ENCODE measurements around the gene ROGDI. TPM values are rescaled to one million over a fixed set of nuclear protein-coding genes. Genes with fewer than 3 reads are reported as not detected.

Gene ROGDI
- total and polyA plus RNA-seq, 4 donors, result 42.3 to 134 (median 89.7) TPM

DNA sequence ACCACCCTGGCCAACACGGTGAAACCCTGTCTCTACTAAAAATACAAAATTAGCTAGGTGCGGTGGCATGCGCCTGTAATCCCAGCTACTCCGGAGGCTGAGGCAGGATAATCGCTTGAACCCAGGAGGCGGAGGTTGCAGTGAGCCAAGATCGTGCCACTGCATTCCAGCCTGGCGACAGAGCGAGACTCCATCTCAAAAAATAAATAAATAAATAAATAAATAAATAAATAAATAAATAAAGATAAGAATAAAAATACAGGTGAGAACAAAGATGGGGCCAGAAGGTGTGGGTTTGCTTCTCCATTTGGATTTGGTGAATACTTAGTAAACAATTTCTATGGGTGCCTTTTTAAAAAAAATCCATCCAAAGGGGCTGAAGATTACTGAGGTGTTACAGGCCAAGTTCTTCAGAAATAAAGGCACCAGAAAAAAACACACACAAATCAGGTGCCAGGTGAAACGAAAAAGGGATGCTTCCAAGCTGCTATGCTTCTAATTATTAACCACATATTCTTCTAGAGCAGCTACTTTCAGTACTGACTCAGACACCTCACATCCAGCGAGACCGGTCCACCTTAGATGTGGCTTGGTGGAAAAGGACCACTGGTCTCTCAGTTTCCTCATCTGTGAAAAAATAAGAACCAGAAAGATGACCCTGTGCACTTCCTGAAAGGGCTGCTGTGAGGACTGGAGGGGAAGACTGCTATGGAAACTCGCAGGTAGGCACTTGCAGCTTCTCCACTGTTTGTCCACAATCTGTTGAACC lies 35.5 kb upstream of the ROGDI start:
- peaks cover 51% of the 10 kb centered on the region for H3K36me3 ChIP-seq (ENCODE audit: control insufficient read depth, insufficient read depth, low read length)
- no peaks in the 10 kb centered on the region for H3K9me3 ChIP-seq (ENCODE audit: control insufficient read depth, insufficient read depth, low read length)
- H3K4me3 ChIP-seq (ENCODE audit: low read depth, low read length), result no peak overlapping the region
- no peaks in the 10 kb centered on the region for H3K4me1 ChIP-seq (ENCODE audit: control insufficient read depth, insufficient read depth, low read length)
- no peak overlapping the region for H3K27ac ChIP-seq (ENCODE audit: low read depth, low read length)
- 100% methylated on average over 4 of the region's 13 CpGs for WGBS (ENCODE audit: insufficient coverage)
- no peak for DNase-seq (ENCODE audit: low read depth in 4 of 6, low spot score in 6 of 6)
- no peaks in the 10 kb centered on the region for H3K27me3 ChIP-seq (ENCODE audit: control insufficient read depth, insufficient read depth, low read length)

DNA sequence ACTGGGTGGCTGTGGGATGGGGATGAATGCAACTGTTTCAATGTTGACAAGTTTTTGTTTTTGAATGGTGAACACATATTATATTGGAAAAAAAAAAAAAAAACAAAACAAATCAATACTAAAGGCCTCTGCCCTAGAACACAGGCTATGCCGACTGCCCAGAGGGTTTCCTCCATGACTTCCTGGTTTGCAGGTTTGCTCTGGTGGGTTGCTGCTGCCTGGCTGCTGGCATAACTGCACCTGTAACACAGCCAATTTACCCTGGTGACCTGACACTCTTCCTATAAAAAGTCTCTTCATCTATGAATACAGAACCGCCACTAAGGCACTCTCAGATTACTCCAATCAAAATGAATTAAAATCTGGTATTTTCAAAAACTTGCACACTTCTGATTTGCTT lies 34.3 kb upstream of the ROGDI start:
- no peak overlapping the region for H3K27ac ChIP-seq (ENCODE audit: low read depth, low read length)
- H3K27me3 ChIP-seq (ENCODE audit: control insufficient read depth, insufficient read depth, low read length), result no peaks in the 10 kb centered on the region
- no peaks in the 10 kb centered on the region for H3K9me3 ChIP-seq (ENCODE audit: control insufficient read depth, insufficient read depth, low read length)
- no peak overlapping the region for H3K4me3 ChIP-seq (ENCODE audit: low read depth, low read length)
- 94% methylated on average over 2 of the region's 2 CpGs for WGBS (ENCODE audit: insufficient coverage)
- no peaks in the 10 kb centered on the region for H3K4me1 ChIP-seq (ENCODE audit: control insufficient read depth, insufficient read depth, low read length)
- DNase-seq (ENCODE audit: low read depth in 4 of 6, low spot score in 6 of 6), result no peak
- H3K36me3 ChIP-seq (ENCODE audit: control insufficient read depth, insufficient read depth, low read length), result peaks cover 48% of the 10 kb centered on the region

DNA sequence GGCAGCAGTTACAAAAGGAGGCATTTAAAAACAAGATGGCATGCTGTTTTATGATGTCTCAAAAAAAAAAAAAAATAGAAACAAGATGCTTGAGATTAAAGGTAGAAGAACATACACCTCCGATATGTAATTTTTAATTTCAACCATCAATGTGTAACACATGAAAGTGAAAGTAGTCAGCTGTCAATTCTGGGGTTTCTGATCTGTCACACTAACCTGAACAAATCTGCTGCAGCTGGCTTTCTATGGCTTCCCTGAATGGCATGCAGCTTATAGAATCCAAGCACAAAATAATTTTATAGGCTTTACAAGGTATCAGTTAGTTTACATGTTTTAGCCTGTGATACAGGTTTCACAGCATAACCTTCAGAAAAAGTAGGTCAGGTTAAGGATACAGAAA lies 31.2 kb upstream of the ROGDI start:
- DNase-seq (ENCODE audit: low read depth in 4 of 6, low spot score in 6 of 6), result no peak
- peaks cover 54% of the 10 kb centered on the region for H3K36me3 ChIP-seq (ENCODE audit: control insufficient read depth, insufficient read depth, low read length)
- H3K4me3 ChIP-seq (ENCODE audit: low read depth, low read length), result no peak overlapping the region
- no peaks in the 10 kb centered on the region for H3K9me3 ChIP-seq (ENCODE audit: control insufficient read depth, insufficient read depth, low read length)
- H3K27ac ChIP-seq (ENCODE audit: low read depth, low read length), result no peak overlapping the region
- H3K27me3 ChIP-seq (ENCODE audit: control insufficient read depth, insufficient read depth, low read length), result no peaks in the 10 kb centered on the region
- H3K4me1 ChIP-seq (ENCODE audit: control insufficient read depth, insufficient read depth, low read length), result no peaks in the 10 kb centered on the region
- WGBS (ENCODE audit: insufficient coverage), result no CpG with 5 or more reads among the region's 1 CpG

DNA sequence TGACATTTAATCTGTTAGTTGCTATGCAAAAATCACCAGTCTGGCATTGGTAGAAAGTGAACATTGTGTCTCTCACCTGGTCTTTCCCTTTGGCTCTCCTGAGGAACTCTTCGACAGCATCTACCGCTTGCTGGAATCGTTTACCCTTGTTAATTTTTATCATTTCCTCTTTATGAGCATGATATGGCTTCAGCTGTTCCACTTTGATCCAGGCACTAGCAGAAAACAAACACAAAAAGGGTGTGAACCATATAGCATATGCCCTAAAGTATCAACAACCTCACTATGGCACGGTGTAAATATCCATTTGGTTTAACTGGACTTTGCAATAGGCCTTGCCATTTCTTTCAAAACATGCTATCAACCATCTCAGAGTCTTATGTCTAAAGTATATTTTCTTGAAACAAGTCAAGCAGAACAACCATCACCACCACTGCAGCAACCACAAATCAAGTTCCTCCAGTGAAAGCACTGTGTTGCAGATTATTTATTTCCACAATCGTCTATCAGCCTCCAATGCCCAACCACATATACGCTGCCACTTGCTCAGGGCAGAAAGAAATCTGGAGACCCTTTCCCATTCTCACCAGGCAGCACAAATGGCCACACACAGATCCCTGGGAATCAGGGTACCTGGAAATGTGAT lies 30.4 kb upstream of the ROGDI start:
- no peak for DNase-seq (ENCODE audit: low read depth in 4 of 6, low spot score in 6 of 6)
- Histone ChIP-seq H3K4me3 (ENCODE audit: low read depth, low read length) (no peak overlapping the region), H3K9me3 (ENCODE audit: control insufficient read depth, insufficient read depth, low read length) (no peaks in the 10 kb centered on the region), H3K36me3 (ENCODE audit: control insufficient read depth, insufficient read depth, low read length) (peaks cover 58% of the 10 kb centered on the region), H3K27ac (ENCODE audit: low read depth, low read length) (no peak overlapping the region), H3K27me3 (ENCODE audit: control insufficient read depth, insufficient read depth, low read length) (no peaks in the 10 kb centered on the region), H3K4me1 (ENCODE audit: control insufficient read depth, insufficient read depth, low read length) (no peaks in the 10 kb centered on the region)
- WGBS (ENCODE audit: insufficient coverage), result 96% methylated on average over 3 of the region's 6 CpGs

DNA sequence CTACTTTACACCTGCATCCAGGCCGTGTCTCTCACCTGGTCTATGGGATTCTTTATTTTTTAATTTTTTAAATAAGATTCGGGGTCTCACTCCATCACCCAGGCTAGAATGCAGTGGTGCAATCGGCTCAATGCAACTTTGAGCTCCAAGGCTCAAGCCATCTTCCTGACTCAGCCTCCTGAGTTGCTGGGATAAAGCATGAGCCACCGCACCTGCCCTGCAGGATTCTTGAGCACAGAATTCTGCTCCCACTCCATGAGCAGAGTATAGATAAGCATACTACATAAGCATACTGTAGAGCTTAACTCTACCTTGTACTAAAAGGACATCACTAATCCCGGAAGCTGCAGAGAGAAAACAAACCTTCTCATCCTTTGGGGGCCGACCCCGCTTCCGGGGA lies 29.2 kb upstream of the ROGDI start:
- Histone ChIP-seq H3K4me3 (ENCODE audit: low read depth, low read length) (no peak overlapping the region), H3K36me3 (ENCODE audit: control insufficient read depth, insufficient read depth, low read length) (peaks cover 59% of the 10 kb centered on the region), H3K4me1 (ENCODE audit: control insufficient read depth, insufficient read depth, low read length) (no peaks in the 10 kb centered on the region), H3K27ac (ENCODE audit: low read depth, low read length) (no peak overlapping the region), H3K9me3 (ENCODE audit: control insufficient read depth, insufficient read depth, low read length) (no peaks in the 10 kb centered on the region), H3K27me3 (ENCODE audit: control insufficient read depth, insufficient read depth, low read length) (no peaks in the 10 kb centered on the region)
- no peak for DNase-seq (ENCODE audit: low read depth in 4 of 6, low spot score in 6 of 6)
- 98% methylated on average over 5 of the region's 8 CpGs for WGBS (ENCODE audit: insufficient coverage)

DNA sequence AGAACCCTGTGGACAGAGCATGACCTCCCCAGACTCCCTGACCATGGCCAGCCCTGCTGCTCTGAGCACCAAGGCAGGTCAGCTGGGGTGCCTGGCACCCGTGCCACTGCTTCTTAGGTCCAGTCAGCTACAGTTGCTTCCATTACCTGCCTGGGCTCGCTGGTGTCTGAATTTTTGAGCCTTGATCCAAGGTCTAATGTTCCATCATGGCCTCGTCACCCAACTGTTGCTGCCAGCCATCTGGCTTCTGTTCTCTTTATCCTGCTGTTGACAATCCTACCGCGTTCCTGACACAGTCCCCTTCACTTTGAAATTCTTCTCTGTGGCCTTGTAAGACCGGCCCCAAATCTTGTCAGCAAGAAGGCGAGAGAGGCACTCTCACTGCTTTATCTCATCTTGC lies 28.0 kb upstream of the ROGDI start:
- H3K4me1 ChIP-seq (ENCODE audit: control insufficient read depth, insufficient read depth, low read length), result no peaks in the 10 kb centered on the region
- no peaks in the 10 kb centered on the region for H3K27me3 ChIP-seq (ENCODE audit: control insufficient read depth, insufficient read depth, low read length)
- H3K36me3 ChIP-seq (ENCODE audit: control insufficient read depth, insufficient read depth, low read length), result peaks cover 68% of the 10 kb centered on the region
- WGBS (ENCODE audit: insufficient coverage), result 94% methylated on average over 7 of the region's 7 CpGs
- no peak overlapping the region for H3K4me3 ChIP-seq (ENCODE audit: low read depth, low read length)
- H3K9me3 ChIP-seq (ENCODE audit: control insufficient read depth, insufficient read depth, low read length), result no peaks in the 10 kb centered on the region
- H3K27ac ChIP-seq (ENCODE audit: low read depth, low read length), result no peak overlapping the region
- DNase-seq (ENCODE audit: low read depth in 4 of 6, low spot score in 6 of 6), result no peak

DNA sequence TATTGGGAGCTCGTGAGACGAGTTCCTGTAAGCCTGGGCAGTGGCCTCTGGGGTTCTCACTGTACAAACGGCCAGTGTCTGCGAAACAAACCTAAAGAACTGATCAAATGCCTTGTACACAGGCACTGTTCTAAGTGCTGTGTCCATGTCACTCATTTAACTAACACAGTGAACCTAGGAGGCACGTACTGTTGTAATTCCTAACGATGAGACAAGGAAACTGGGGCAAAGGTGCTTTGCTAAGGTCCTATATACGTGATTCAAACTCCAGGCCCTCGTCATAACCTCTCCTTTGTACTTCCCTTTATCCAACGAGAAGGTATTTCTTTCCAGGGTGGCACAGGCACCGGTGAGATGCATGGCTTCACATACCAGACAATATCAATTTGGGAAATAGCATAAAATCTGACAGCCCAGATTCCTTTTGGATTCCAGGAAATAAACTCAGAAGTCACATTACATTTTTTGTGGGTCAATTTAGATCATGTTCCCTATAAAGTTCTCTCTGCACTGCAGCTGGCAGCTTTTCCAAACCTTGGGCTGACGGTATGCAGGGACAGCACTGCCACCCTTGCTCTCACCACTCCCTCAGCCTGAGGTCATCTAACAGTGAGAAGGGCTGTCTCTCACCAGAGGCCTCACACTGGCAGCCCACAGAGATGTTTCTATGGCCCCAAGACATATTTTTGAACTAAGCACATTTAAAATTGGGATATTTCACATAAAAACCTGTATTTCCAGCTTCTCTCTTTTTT lies 26.3 kb upstream of the ROGDI start:
- no peak overlapping the region for H3K4me3 ChIP-seq (ENCODE audit: low read depth, low read length)
- H3K36me3 ChIP-seq (ENCODE audit: control insufficient read depth, insufficient read depth, low read length), result peaks cover 81% of the 10 kb centered on the region
- DNase-seq (ENCODE audit: low read depth in 4 of 6, low spot score in 6 of 6), result no peak
- WGBS (ENCODE audit: insufficient coverage), result 96% methylated on average over 11 of the region's 11 CpGs
- H3K27ac ChIP-seq (ENCODE audit: low read depth, low read length), result no peak overlapping the region
- H3K27me3 ChIP-seq (ENCODE audit: control insufficient read depth, insufficient read depth, low read length), result no peaks in the 10 kb centered on the region
- no peaks in the 10 kb centered on the region for H3K9me3 ChIP-seq (ENCODE audit: control insufficient read depth, insufficient read depth, low read length)
- H3K4me1 ChIP-seq (ENCODE audit: control insufficient read depth, insufficient read depth, low read length), result no peaks in the 10 kb centered on the region

DNA sequence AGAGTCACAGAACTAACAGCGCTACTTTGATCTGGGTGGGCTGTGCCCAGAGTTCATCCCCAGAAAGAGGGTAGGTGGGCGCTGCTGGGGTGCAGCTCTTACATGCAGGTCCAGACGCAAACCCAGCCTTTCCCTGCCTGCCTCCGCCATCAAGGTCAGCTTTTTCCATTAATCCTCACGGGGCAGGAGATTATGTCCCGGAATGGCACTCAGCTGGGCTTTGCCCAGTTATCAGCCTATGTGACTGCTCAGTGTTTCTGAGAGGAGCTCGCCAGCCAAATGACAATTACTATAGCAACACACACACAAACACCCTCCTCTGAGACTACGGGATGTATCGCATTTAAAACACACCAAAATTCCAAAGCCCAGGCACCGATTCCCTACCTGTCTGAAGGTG lies 24.5 kb upstream of the ROGDI start:
- WGBS (ENCODE audit: insufficient coverage), result 94% methylated on average over 10 of the region's 10 CpGs
- no peak overlapping the region for H3K27ac ChIP-seq (ENCODE audit: low read depth, low read length)
- H3K4me1 ChIP-seq (ENCODE audit: control insufficient read depth, insufficient read depth, low read length), result no peaks in the 10 kb centered on the region
- no peaks in the 10 kb centered on the region for H3K27me3 ChIP-seq (ENCODE audit: control insufficient read depth, insufficient read depth, low read length)
- no peaks in the 10 kb centered on the region for H3K9me3 ChIP-seq (ENCODE audit: control insufficient read depth, insufficient read depth, low read length)
- no peak for DNase-seq (ENCODE audit: low read depth in 4 of 6, low spot score in 6 of 6)
- H3K36me3 ChIP-seq (ENCODE audit: control insufficient read depth, insufficient read depth, low read length), result peaks cover 87% of the 10 kb centered on the region
- no peak overlapping the region for H3K4me3 ChIP-seq (ENCODE audit: low read depth, low read length)

DNA sequence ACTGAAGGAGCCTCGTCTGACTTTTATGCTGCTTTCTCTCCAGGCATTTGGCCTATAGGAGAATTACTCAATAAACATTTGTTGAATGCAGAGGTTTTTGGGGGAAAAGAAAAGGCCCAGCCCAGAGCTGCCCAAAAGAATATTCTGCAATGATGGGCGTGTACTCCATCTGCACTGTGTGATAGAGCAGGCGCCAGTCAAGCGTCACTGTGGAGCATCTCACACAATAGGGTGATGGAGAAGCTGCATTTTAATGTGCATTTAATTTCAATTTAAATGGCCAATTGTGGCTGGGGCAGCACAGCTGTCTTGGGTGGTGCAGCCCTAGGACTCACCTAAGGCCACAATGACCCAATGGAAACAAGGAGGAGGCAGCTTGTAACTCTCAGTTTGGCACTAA lies 24.1 kb upstream of the ROGDI start:
- no peaks in the 10 kb centered on the region for H3K4me1 ChIP-seq (ENCODE audit: control insufficient read depth, insufficient read depth, low read length)
- H3K27ac ChIP-seq (ENCODE audit: low read depth, low read length), result no peak overlapping the region
- 96% methylated on average over 4 of the region's 4 CpGs for WGBS (ENCODE audit: insufficient coverage)
- no peak overlapping the region for H3K4me3 ChIP-seq (ENCODE audit: low read depth, low read length)
- DNase-seq (ENCODE audit: low read depth in 4 of 6, low spot score in 6 of 6), result no peak
- no peaks in the 10 kb centered on the region for H3K9me3 ChIP-seq (ENCODE audit: control insufficient read depth, insufficient read depth, low read length)
- no peaks in the 10 kb centered on the region for H3K27me3 ChIP-seq (ENCODE audit: control insufficient read depth, insufficient read depth, low read length)
- peaks cover 87% of the 10 kb centered on the region for H3K36me3 ChIP-seq (ENCODE audit: control insufficient read depth, insufficient read depth, low read length)

All from spinal cord (tissue), 10 donors.